CD14-positive monocyte (primary cell): Measurements from ENCODE around the gene CDKN2B. TPM values are rescaled to one million over a fixed set of nuclear protein-coding genes. Genes with fewer than 3 reads are reported as not detected.
A peak's percentile ranks its signal among the peaks of the same experiment; 100 is the strongest.

ENCODE experiments used
- DNase-seq, 3 donors: peaks; one replicate each; pipeline ENCODE4 v3.0.0-alpha.2; 2011 to 2022
- H2AFZ ChIP-seq: 2 replicates; pipeline ENCODE4 v1.6.0; 2012; ENCODE audit warnings: mild to moderate bottlenecking, low read depth, low read length, inconsistent platforms; ENCODE audit not compliant: insufficient read depth, poor library complexity, severe bottlenecking
- H3K27ac ChIP-seq, 2 donors: 1 replicate in 1 of 2; 2 replicates in 1 of 2; pipeline ENCODE4 v1.5.1; 2012 to 2013; ENCODE audit warnings: low read length in 2 of 2, control low read depth in 1 of 2, inconsistent platforms in 1 of 2, low read depth in 1 of 2, mild to moderate bottlenecking in 1 of 2
- H3K27me3 ChIP-seq, 2 donors: one replicate each; pipeline versions ENCODE4 v1.6.0 to v1.6.1; 2011 to 2013; ENCODE audit warnings: low read length in 2 of 2; ENCODE audit not compliant: control insufficient read depth in 2 of 2, insufficient read depth in 2 of 2
- H3K36me3 ChIP-seq, 2 donors: replicated peaks in 1 of 2; 1 replicate in 1 of 2; 2 replicates in 1 of 2; pipeline versions ENCODE4 v1.5.1 to v1.6.1; 2012 to 2013; ENCODE audit warnings: low read length in 2 of 2, control low read depth in 1 of 2, inconsistent platforms in 1 of 2, mild to moderate bottlenecking in 1 of 2; ENCODE audit not compliant: insufficient read depth in 2 of 2, control insufficient read depth in 1 of 2
- H3K4me1 ChIP-seq, 2 donors: 1 replicate in 1 of 2; 2 replicates in 1 of 2; pipeline versions ENCODE4 v1.5.1 to v1.6.1; 2012 to 2013; ENCODE audit warnings: low read length in 2 of 2, control low read depth in 1 of 2, inconsistent platforms in 1 of 2, mild to moderate bottlenecking in 1 of 2, moderate library complexity in 1 of 2; ENCODE audit not compliant: insufficient read depth in 2 of 2, control insufficient read depth in 1 of 2
- H3K4me2 ChIP-seq: replicated peaks from 2 replicates; pipeline ENCODE3; 2012; ENCODE audit warnings: low read length, moderate library complexity, mild to moderate bottlenecking; ENCODE audit not compliant: poor library complexity, severe bottlenecking; ENCODE audit errors: extremely low read depth
- H3K4me3 ChIP-seq, 3 experiments: fragments of 200-600 bp in 1 of 3; sonication (generic) in 1 of 3; replicated peaks in 1 of 3; 1 replicate in 2 of 3; 2 replicates in 1 of 3; pipeline ENCODE4 v1.5.1; 2011 to 2013; ENCODE audit warnings: low read length in 3 of 3, mild to moderate bottlenecking in 3 of 3, control low read depth in 2 of 3, low read depth in 2 of 3, inconsistent platforms in 1 of 3, moderate library complexity in 1 of 3
- H3K79me2 ChIP-seq: 2 replicates; pipeline ENCODE4 v1.6.0; 2012; ENCODE audit warnings: mild to moderate bottlenecking, control low read depth, inconsistent platforms, low read length, moderate library complexity; ENCODE audit not compliant: insufficient read depth
- H3K9ac ChIP-seq: 2 replicates; pipeline ENCODE4 v1.6.0; 2017; ENCODE audit warnings: low read length, mild to moderate bottlenecking; ENCODE audit not compliant: insufficient read depth, poor library complexity, severe bottlenecking
- H3K9me3 ChIP-seq, 2 donors: replicated peaks in 1 of 2; 1 replicate in 1 of 2; 2 replicates in 1 of 2; pipeline versions ENCODE4 v1.5.1 to v1.6.1; 2012 to 2013; ENCODE audit warnings: low read length in 2 of 2, control low read depth in 1 of 2; ENCODE audit not compliant: control insufficient read depth in 1 of 2, insufficient read depth in 1 of 2
- H4K20me1 ChIP-seq: 2 replicates; pipeline ENCODE4 v1.6.0; 2012; ENCODE audit warnings: mild to moderate bottlenecking, low read length, control low read depth, moderate library complexity; ENCODE audit not compliant: insufficient read depth
- H3K27ac Mint-ChIP-seq, 7 donors: one replicate each; pipeline ENCODE4 v1.8.0; 2020; ENCODE audit warnings: mild to moderate bottlenecking in 7 of 7, mixed read lengths in 7 of 7, moderate library complexity in 6 of 7, inconsistent platforms in 2 of 7
- H3K27me3 Mint-ChIP-seq, 3 donors: one replicate each; pipeline ENCODE4 v1.8.0; 2021 to 2022; ENCODE audit warnings: low read depth in 3 of 3, mild to moderate bottlenecking in 3 of 3, mixed read lengths in 3 of 3, moderate library complexity in 3 of 3, inconsistent platforms in 1 of 3
- H3K36me3 Mint-ChIP-seq, 2 donors: one replicate each; pipeline ENCODE4 v1.8.0; 2020; ENCODE audit warnings: mixed read lengths in 2 of 2, inconsistent platforms in 1 of 2, mild to moderate bottlenecking in 1 of 2
- H3K4me1 Mint-ChIP-seq: one replicate; pipeline ENCODE4 v1.8.0; 2020; ENCODE audit warnings: mild to moderate bottlenecking, mixed read lengths
- H3K4me3 Mint-ChIP-seq, 2 donors: one replicate each; pipeline ENCODE4 v1.8.0; 2020; ENCODE audit warnings: mild to moderate bottlenecking in 2 of 2, mixed read lengths in 2 of 2, moderate library complexity in 1 of 2
- H3K9me3 Mint-ChIP-seq, 7 donors: one replicate each; pipeline ENCODE4 v1.8.0; 2020 to 2022; ENCODE audit warnings: mixed read lengths in 7 of 7, mild to moderate bottlenecking in 6 of 7, moderate library complexity in 6 of 7, inconsistent platforms in 2 of 7
- CTCF ChIP-seq: fragments of 200-600 bp; IDR thresholded peaks from one replicate; pipeline ENCODE4 v1.8.0; 2022; ENCODE audit warnings: antibody characterized with exemption, mild to moderate bottlenecking
- WGBS: methylation state at CpG from one replicate; pipeline ENCODE4 v1.1.5; 2013; ENCODE audit warnings: missing lambda C conversion rate; ENCODE audit not compliant: insufficient coverage; 5-methylcytosine and 5-hydroxymethylcytosine counted together
- intact Hi-C, 2 donors: fragments of 100-400 bp; cut with micrococcal nuclease; formaldehyde crosslinking; loops; one replicate each; pipeline versions ENCODE4 v1.15.0 to v1.15.1; 2023
- polyA plus RNA-seq, 3 donors: library from polyadenylated mRNA; depleted of rRNA in 1 of 3; unstranded in 2 of 3; stranded (reverse) in 1 of 3; fragments of 300-500 nt in 2 of 3; fragments of >200 nt in 1 of 3; fragmentation: Illumina TruSeq in 2 of 3; gene quantifications; 1 replicate in 2 of 3; 2 replicates in 1 of 3; pipeline ENCODE4 v1.2.3, GENCODE V29; 2012 to 2021

CDKN2B gene
- polyA plus RNA-seq, 3 donors, result 1.2 to 6.7 (median 2.7) TPM

GRCh38 chr9:21974722-21975409 is 34.2 kb downstream of the CDKN2B start:
- H3K9me3 ChIP-seq, result peaks cover 7 to 46% of the 10 kb centered on the region in 2 donors
- no peaks in the 10 kb centered on the region for H3K79me2 ChIP-seq
- Mint-ChIP-seq H3K4me3 (peak overlapping the region; percentile 70 to 90), H3K27me3 (peaks cover 92 to 95% (median 94%) of the 10 kb centered on the region in 3 donors), H3K36me3 (peaks cover 15 to 19% of the 10 kb centered on the region in 2 donors), H3K27ac (peak overlapping the region in 1 of 7 donors; percentile 19), H3K4me1 (peaks cover 42% of the 10 kb centered on the region), H3K9me3 (peaks cover 4 to 53% (median 37%) of the 10 kb centered on the region in 7 donors)
- H2AFZ ChIP-seq, result peak overlapping the region; percentile 75
- peaks cover 97 to 99% of the 10 kb centered on the region in 2 donors for H3K27me3 ChIP-seq
- no peak overlapping the region for H3K27ac ChIP-seq
- H3K4me3 ChIP-seq, result peak overlapping the region; percentile 2 to 69 (median 36)
- no peak for TF ChIP-seq CTCF
- WGBS, result under 1% methylated on average over 38 of the region's 51 CpGs
- H3K4me1 ChIP-seq, result peaks cover 19 to 24% of the 10 kb centered on the region in 2 donors
- H3K9ac ChIP-seq, result no peak overlapping the region
- no peaks in the 10 kb centered on the region for H4K20me1 ChIP-seq
- no peaks in the 10 kb centered on the region for H3K36me3 ChIP-seq
- DNase-seq, result peak in 1 of 3 donors; percentile 28
- intact Hi-C loops, result no loop called here
- H3K4me2 ChIP-seq, result peak overlapping the region; percentile 77

DNA sequence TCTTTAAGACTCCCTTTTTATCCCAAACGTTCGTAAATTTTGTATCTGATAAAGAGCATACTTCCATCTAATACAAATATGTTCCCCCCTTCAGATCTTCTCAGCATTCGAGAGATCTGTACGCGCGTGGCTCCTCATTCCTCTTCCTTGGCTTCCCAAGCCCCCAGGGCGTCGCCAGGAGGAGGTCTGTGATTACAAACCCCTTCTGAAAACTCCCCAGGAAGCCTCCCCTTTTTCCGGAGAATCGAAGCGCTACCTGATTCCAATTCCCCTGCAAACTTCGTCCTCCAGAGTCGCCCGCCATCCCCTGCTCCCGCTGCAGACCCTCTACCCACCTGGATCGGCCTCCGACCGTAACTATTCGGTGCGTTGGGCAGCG is 34.8 kb downstream of the CDKN2B start:
- H4K20me1 ChIP-seq, result no peaks in the 10 kb centered on the region
- WGBS, result 1% methylated on average over 18 of the region's 21 CpGs
- peak overlapping the region; percentile 77 for H3K4me2 ChIP-seq
- peaks cover 41% of the 10 kb centered on the region for H3K4me1 Mint-ChIP-seq
- H3K36me3 ChIP-seq, result no peaks in the 10 kb centered on the region
- H3K27me3 ChIP-seq, result peaks cover 97 to 99% of the 10 kb centered on the region in 2 donors
- peaks cover 7 to 52% of the 10 kb centered on the region in 2 donors for H3K9me3 ChIP-seq
- H3K79me2 ChIP-seq, result no peaks in the 10 kb centered on the region
- DNase-seq, result no peak
- H3K27ac Mint-ChIP-seq, result no peak overlapping the region
- TF ChIP-seq CTCF, result no peak
- peaks cover 4 to 56% (median 38%) of the 10 kb centered on the region in 7 donors for H3K9me3 Mint-ChIP-seq
- H3K4me1 ChIP-seq, result peaks cover 19 to 24% of the 10 kb centered on the region in 2 donors
- H3K27ac ChIP-seq, result no peak overlapping the region
- H3K9ac ChIP-seq, result no peak overlapping the region
- peaks cover 16 to 19% of the 10 kb centered on the region in 2 donors for H3K36me3 Mint-ChIP-seq
- H2AFZ ChIP-seq, result peak overlapping the region; percentile 75
- peak overlapping the region; percentile 70 to 90 for H3K4me3 Mint-ChIP-seq
- intact Hi-C loops, result no loop called here
- H3K27me3 Mint-ChIP-seq, result peaks cover 92 to 95% (median 94%) of the 10 kb centered on the region in 3 donors
- H3K4me3 ChIP-seq, result peak overlapping the region in 1 of 3 experiments; percentile 69
